Tibial artery (tissue), 4 donors: ENCODE results near the gene VAMP3.

ENCODE experiments used
- DNase-seq, 2 donors: peaks; one replicate each; pipeline ENCODE4 v3.0.0-alpha.2; 2019
- H3K27ac ChIP-seq, 2 donors: fragments of 200-600 bp; sonication (generic) in 1 of 2; 1 replicate in 1 of 2; 2 replicates in 1 of 2; pipeline ENCODE4 v1.5.1; 2018 to 2019; ENCODE audit warnings: mild to moderate bottlenecking in 1 of 2
- H3K27me3 ChIP-seq, 2 donors: fragments of 200-600 bp; sonication (generic) in 1 of 2; one replicate each; pipeline versions ENCODE4 v1.5.1 to v1.6.0; 2016 to 2019
- H3K36me3 ChIP-seq, 3 donors: fragments of 200-600 bp; sonication (generic) in 2 of 3; one replicate each; pipeline ENCODE4 v1.5.1; 2016 to 2019; ENCODE audit warnings: mild to moderate bottlenecking in 2 of 3
- H3K4me1 ChIP-seq, 4 donors: fragments of 200-600 bp; sonication (generic) in 2 of 4; 1 replicate in 3 of 4; 2 replicates in 1 of 4; pipeline ENCODE4 v1.5.1; 2016 to 2019
- H3K4me3 ChIP-seq, 2 donors: fragments of 200-600 bp; sonication (generic) in 1 of 2; 1 replicate in 1 of 2; 2 replicates in 1 of 2; pipeline ENCODE4 v1.5.1; 2018 to 2019; ENCODE audit warnings: mild to moderate bottlenecking in 2 of 2
- H3K9me3 ChIP-seq, 3 donors: fragments of 200-600 bp; sonication (generic) in 1 of 3; one replicate each; pipeline ENCODE4 v1.5.1; 2016 to 2019
- intact Hi-C: fragments of 100-400 bp; cut with DNase I; formaldehyde crosslinking; loops from one replicate; pipeline ENCODE4 v1.15.0; 2023; ENCODE audit warnings: low total_unique reads
- TF ChIP-seq, protein P1 (sequence below), 2 experiments: fragments of 200-600 bp in 1 of 2; fragments of 450-650 bp in 1 of 2; IDR thresholded peaks; one replicate each; pipeline ENCODE4 v1.5.1; 2017 to 2019; ENCODE audit warnings: antibody characterized with exemption in 2 of 2, mild to moderate bottlenecking in 1 of 2, moderate library complexity in 1 of 2

Gene VAMP3

DNA sequence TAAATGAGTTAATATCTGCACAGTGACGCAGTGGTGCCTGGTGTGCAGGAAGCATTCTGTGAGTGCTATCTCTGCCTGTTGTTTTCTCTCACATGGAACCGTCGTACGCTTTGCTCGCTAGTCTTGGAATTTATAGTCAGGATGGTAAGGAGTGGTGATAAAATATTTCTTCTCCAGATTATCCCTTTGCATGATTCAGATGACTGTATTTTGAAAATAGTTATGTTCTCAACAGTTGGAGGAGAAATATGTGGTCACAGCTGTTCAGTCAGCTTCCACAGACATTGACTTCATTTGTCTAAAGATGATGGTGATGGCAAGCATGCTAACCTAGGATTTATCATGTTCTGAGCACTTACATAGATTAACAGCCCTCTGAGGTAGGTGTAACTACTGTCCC is 41.3 kb upstream of the VAMP3 start:
- TF ChIP-seq, protein P1, sequence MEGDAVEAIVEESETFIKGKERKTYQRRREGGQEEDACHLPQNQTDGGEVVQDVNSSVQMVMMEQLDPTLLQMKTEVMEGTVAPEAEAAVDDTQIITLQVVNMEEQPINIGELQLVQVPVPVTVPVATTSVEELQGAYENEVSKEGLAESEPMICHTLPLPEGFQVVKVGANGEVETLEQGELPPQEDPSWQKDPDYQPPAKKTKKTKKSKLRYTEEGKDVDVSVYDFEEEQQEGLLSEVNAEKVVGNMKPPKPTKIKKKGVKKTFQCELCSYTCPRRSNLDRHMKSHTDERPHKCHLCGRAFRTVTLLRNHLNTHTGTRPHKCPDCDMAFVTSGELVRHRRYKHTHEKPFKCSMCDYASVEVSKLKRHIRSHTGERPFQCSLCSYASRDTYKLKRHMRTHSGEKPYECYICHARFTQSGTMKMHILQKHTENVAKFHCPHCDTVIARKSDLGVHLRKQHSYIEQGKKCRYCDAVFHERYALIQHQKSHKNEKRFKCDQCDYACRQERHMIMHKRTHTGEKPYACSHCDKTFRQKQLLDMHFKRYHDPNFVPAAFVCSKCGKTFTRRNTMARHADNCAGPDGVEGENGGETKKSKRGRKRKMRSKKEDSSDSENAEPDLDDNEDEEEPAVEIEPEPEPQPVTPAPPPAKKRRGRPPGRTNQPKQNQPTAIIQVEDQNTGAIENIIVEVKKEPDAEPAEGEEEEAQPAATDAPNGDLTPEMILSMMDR (IDR thresholded peaks at IDR 0.05), result no peak
- Histone ChIP-seq H3K27ac (no peak overlapping the region), H3K36me3 (no peaks in the 10 kb centered on the region), H3K4me3 (no peak overlapping the region), H3K4me1 (no peaks in the 10 kb centered on the region), H3K27me3 (peaks cover 0 to 4% of the 10 kb centered on the region in 2 donors), H3K9me3 (no peaks in the 10 kb centered on the region)
- intact Hi-C loops, result no loop called here
- no peak for DNase-seq

DNA sequence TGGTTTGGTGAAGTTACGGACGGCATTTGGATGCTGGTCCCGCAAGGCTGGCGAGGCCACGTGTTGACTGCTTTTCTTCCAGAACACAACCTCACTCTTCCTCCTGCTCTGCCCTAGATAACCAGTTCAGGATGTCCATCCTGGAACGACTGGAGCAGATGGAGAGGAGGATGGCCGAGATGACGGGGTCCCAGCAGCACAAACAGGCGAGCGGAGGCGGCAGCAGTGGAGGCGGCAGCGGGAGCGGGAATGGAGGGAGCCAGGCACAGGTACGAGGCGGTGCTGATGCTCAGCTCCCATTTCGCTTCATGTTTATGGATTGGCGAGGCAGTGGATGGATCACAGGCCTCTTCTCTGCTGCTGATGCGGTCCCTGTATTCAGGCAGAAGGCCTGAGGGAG is 38.8 kb upstream of the VAMP3 start:
- DNase-seq, result no peak
- peaks cover 0 to 15% (median 0%) of the 10 kb centered on the region in 3 donors for H3K36me3 ChIP-seq
- intact Hi-C loops, result no loop called here
- H3K27ac ChIP-seq, result no peak overlapping the region
- H3K9me3 ChIP-seq, result no peaks in the 10 kb centered on the region
- no peak overlapping the region for H3K4me3 ChIP-seq
- H3K27me3 ChIP-seq, result peaks cover 0 to 4% of the 10 kb centered on the region in 2 donors
- TF ChIP-seq, protein P1 (IDR thresholded peaks at IDR 0.05), result no peak
- no peaks in the 10 kb centered on the region for H3K4me1 ChIP-seq

DNA sequence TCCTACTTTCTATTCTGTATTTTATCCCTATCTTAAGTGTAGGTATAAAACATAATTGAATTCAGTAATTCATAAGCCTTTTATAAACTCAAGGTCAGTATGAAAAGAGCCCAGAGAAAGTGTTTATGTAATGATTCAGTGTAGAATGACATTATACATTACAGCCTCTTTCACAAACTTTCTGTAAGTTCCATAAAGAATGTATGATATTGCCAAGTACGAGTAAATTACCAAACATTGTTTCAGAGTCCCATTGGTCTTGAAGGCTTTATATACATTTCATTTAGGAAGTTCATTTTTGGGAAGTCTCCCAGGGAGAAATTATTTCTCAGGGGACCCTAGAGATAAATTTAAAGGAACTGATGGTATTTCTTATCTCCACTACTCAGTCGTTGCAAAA is 37.8 kb upstream of the VAMP3 start:
- H3K27me3 ChIP-seq, result peaks cover 0 to 4% of the 10 kb centered on the region in 2 donors
- no peaks in the 10 kb centered on the region for H3K4me1 ChIP-seq
- H3K36me3 ChIP-seq, result peaks cover 0 to 24% (median 3%) of the 10 kb centered on the region in 3 donors
- no peak overlapping the region for H3K27ac ChIP-seq
- intact Hi-C loops, result no loop called here
- no peak for DNase-seq
- H3K4me3 ChIP-seq, result no peak overlapping the region
- no peaks in the 10 kb centered on the region for H3K9me3 ChIP-seq
- TF ChIP-seq, protein P1 (IDR thresholded peaks at IDR 0.05), result no peak

DNA sequence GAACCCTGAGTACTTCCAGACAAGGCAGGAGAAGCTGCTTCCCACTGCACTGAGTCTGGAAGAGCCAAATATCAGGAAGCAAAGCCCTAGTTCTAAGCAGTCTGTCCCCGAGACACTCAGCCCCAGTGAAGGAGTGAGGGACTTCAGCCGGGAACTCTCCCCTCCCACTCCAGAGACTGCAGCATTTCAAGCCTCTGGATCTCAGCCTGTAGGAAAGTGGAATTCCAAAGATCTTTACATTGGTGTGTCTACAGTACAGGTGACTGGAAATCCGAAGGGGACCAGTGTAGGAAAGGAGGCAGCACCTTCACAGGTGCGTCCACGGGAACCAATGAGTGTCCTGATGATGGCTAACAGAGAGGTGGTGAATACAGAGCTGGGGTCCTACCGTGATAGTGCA is 33.1 kb upstream of the VAMP3 start:
- H3K27me3 ChIP-seq, result no peaks in the 10 kb centered on the region
- TF ChIP-seq, protein P1 (IDR thresholded peaks at IDR 0.05), result no peak
- H3K36me3 ChIP-seq, result peaks cover 0 to 26% (median 7%) of the 10 kb centered on the region in 3 donors
- no peak overlapping the region for H3K27ac ChIP-seq
- no peaks in the 10 kb centered on the region for H3K9me3 ChIP-seq
- intact Hi-C loops, result no loop called here
- H3K4me3 ChIP-seq, result no peak overlapping the region
- H3K4me1 ChIP-seq, result no peaks in the 10 kb centered on the region
- no peak for DNase-seq

DNA sequence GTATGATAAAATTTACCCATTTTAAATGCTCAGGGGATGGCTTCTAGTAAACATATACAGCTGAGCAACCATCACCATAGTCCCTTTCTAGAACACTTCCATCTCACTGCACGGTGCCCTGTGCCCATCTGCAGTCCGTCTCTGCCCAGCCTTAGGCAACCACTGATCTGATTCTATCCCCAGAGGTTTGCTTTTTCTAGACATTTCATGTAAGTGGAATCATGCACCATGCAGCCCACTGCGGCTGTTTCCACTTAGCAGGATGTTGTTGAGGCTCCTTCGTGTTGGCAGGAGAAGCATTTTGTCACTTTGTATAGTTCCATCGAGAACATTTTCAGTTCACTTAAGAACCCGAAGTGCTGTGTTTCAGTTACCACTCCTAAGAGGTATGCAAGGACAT is 27.8 kb upstream of the VAMP3 start:
- TF ChIP-seq, protein P1 (IDR thresholded peaks at IDR 0.05), result no peak
- DNase-seq, result no peak
- Histone ChIP-seq H3K4me1 (no peaks in the 10 kb centered on the region), H3K4me3 (no peak overlapping the region), H3K27me3 (no peaks in the 10 kb centered on the region), H3K27ac (no peak overlapping the region), H3K9me3 (no peaks in the 10 kb centered on the region), H3K36me3 (peaks cover 0 to 8% (median 7%) of the 10 kb centered on the region in 3 donors)
- intact Hi-C loops, result no loop called here

DNA sequence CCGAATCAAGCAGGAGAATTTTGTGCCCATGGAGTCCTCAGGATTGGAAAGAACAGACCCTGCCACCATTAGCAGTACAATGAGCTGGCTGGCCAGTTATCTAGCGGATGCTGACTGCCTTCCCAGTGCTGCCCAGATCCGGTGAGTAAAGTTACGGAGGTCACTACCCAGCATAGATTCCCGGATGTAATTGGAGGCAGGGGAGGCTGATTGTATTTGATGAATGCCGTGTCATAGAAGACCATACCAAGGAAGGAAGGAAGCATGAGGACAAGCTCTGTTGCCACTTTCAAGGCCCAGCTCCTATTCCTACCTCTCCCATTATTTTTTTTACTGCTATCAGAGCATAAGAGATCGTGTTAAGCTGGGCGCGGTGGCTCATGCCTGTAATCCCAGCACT is 26.2 kb upstream of the VAMP3 start:
- Histone ChIP-seq H3K4me1 (no peaks in the 10 kb centered on the region), H3K27ac (no peak overlapping the region), H3K9me3 (no peaks in the 10 kb centered on the region), H3K27me3 (no peaks in the 10 kb centered on the region), H3K36me3 (peaks cover 0 to 7% (median 4%) of the 10 kb centered on the region in 3 donors), H3K4me3 (no peak overlapping the region)
- no peak for DNase-seq
- intact Hi-C loops, result no loop called here
- TF ChIP-seq, protein P1 (IDR thresholded peaks at IDR 0.05), result no peak
